ENCODE data around the gene RMP24. TPM values are rescaled to one million over a fixed set of nuclear protein-coding genes. Genes with fewer than 3 reads are reported as not detected.

The RMP24 gene

DNA sequence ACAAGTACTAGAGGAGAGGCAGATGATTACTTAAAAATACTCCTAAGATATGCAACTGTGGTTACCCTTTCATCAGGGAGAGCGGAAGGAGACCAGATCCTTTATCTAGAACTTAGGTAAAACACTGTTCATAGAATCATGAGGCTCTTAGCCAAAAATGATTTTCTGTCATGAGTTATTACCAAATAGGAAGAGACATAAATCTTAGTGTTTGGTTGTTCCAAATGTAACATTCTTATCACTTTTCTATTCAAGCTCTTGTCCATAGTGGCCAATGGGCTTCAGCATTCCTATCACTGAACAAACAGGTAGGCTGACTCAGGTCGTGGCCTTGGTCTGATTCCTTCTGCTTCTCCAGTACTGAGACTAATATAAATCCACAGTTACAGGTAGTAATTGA is 56.4 kb downstream of the RMP24 start:
- no peak for DNase-seq (ENCODE audit: low spot score)

Other genes starting within 250 kb of the RMP24 start
- gene RPRD1A, start 94.9 kb downstream of the RMP24 start, total RNA-seq (ENCODE audit: insufficient read depth, low replicate concordance), result 49.8 TPM
- gene SLC39A6, start 156.7 kb downstream of the RMP24 start, total RNA-seq (ENCODE audit: insufficient read depth, low replicate concordance), result 86.9 TPM
- gene ELP2, start 157.2 kb downstream of the RMP24 start, total RNA-seq (ENCODE audit: insufficient read depth, low replicate concordance), result 100 TPM
- 7.0 TPM for gene MOCOS, start 214.8 kb downstream of the RMP24 start, total RNA-seq (ENCODE audit: insufficient read depth, low replicate concordance)

All from umbilical cord (tissue), 2 donors.